HEK293 (cell line): ENCODE results near the gene BACE1.

Source experiments
- BCL11A ChIP-seq: fragments of 450-650 bp; formaldehyde crosslinking; IDR thresholded peaks from 2 replicates; pipeline ENCODE4 v1.5.1; 2016; ENCODE audit warnings: low read depth, missing biosample characterization, missing genetic modification characterization
- GLIS1 ChIP-seq: fragments of 450-650 bp; formaldehyde crosslinking; IDR thresholded peaks from 2 replicates; pipeline ENCODE4 v1.5.1; 2016; ENCODE audit warnings: missing biosample characterization, missing genetic modification characterization
- ZBTB21 ChIP-seq: fragments of 450-650 bp; formaldehyde crosslinking; IDR thresholded peaks from 2 replicates; pipeline ENCODE4 v1.5.1; 2017; ENCODE audit warnings: missing biosample characterization, missing genetic modification characterization
- ZIC2 ChIP-seq: fragments of 450-650 bp; formaldehyde crosslinking; IDR thresholded peaks from 2 replicates; pipeline ENCODE4 v1.5.1; 2016; ENCODE audit warnings: missing biosample characterization, missing genetic modification characterization
- ZNF157 ChIP-seq: fragments of 450-650 bp; formaldehyde crosslinking; IDR thresholded peaks from 2 replicates; pipeline ENCODE4 v1.5.1; 2016; ENCODE audit warnings: missing biosample characterization, missing genetic modification characterization
- ZNF292 ChIP-seq: fragments of 450-650 bp; formaldehyde crosslinking; IDR thresholded peaks from 2 replicates; pipeline ENCODE4 v1.5.1; 2016; ENCODE audit warnings: low read depth, missing biosample characterization, missing genetic modification characterization, borderline replicate concordance
- ZNF311 ChIP-seq: fragments of 450-650 bp; formaldehyde crosslinking; IDR thresholded peaks from 2 replicates; pipeline ENCODE4 v1.5.1; 2017; ENCODE audit warnings: missing biosample characterization, missing genetic modification characterization, borderline replicate concordance
- ZNF350 ChIP-seq: fragments of 450-650 bp; formaldehyde crosslinking; IDR thresholded peaks from 2 replicates; pipeline ENCODE4 v1.5.0; 2017; ENCODE audit warnings: missing biosample characterization, mild to moderate bottlenecking, missing genetic modification characterization
- ZNF366 ChIP-seq: fragments of 450-650 bp; formaldehyde crosslinking; conservative IDR thresholded peaks from 2 replicates; pipeline ENCODE4 v1.5.1; 2016; ENCODE audit warnings: missing biosample characterization, missing genetic modification characterization
- ZNF561 ChIP-seq: fragments of 450-650 bp; IDR thresholded peaks from 2 replicates; pipeline ENCODE4 v1.5.1; 2018; ENCODE audit warnings: missing biosample characterization, missing genetic modification characterization, borderline replicate concordance
- ZNF654 ChIP-seq: fragments of 450-650 bp; formaldehyde crosslinking; IDR thresholded peaks from 2 replicates; pipeline ENCODE4 v1.5.1; 2016; ENCODE audit warnings: low read depth, missing biosample characterization, missing genetic modification characterization
- ZNF658 ChIP-seq: fragments of 450-650 bp; formaldehyde crosslinking; IDR thresholded peaks from 2 replicates; pipeline ENCODE4; 2016; ENCODE audit warnings: missing biosample characterization, missing genetic modification characterization
- TF ChIP-seq, protein P1 (sequence below): fragments of 450-650 bp; formaldehyde crosslinking; IDR thresholded peaks from 2 replicates; pipeline ENCODE4 v1.5.1; 2016; ENCODE audit warnings: missing biosample characterization, missing genetic modification characterization
- TF ChIP-seq, protein P2 (sequence below): fragments of 450-650 bp; IDR thresholded peaks from 2 replicates; pipeline ENCODE4 v1.5.1; 2018; ENCODE audit warnings: missing biosample characterization, mild to moderate bottlenecking, missing genetic modification characterization
- TF ChIP-seq, protein P3 (sequence below): fragments of 450-650 bp; formaldehyde crosslinking; IDR thresholded peaks from 2 replicates; pipeline ENCODE4 v1.5.1; 2017; ENCODE audit warnings: missing biosample characterization, missing genetic modification characterization
- TF ChIP-seq, protein P4 (sequence below): sonication (generic); formaldehyde crosslinking; IDR thresholded peaks from 2 replicates; pipeline ENCODE4 v1.8.1; 2022; ENCODE audit warnings: mild to moderate bottlenecking, moderate library complexity, missing genetic modification reagents
- TF ChIP-seq, protein P5 (sequence below): fragments of 450-650 bp; formaldehyde crosslinking; IDR thresholded peaks from 2 replicates; pipeline ENCODE4 v1.5.1; 2016; ENCODE audit warnings: missing biosample characterization, missing genetic modification characterization
- TF ChIP-seq, protein P6 (sequence below): fragments of 450-650 bp; formaldehyde crosslinking; IDR thresholded peaks from 2 replicates; pipeline ENCODE4 v1.5.1; 2016; ENCODE audit warnings: missing biosample characterization, missing genetic modification characterization, borderline replicate concordance
- TF ChIP-seq, protein P7 (sequence below): fragments of 450-650 bp; formaldehyde crosslinking; IDR thresholded peaks from 2 replicates; pipeline ENCODE4 v1.5.1; 2016; ENCODE audit warnings: missing biosample characterization, missing genetic modification characterization
- TF ChIP-seq, protein P8 (sequence below): fragments of 450-650 bp; formaldehyde crosslinking; IDR thresholded peaks from 2 replicates; pipeline ENCODE4 v1.5.1; 2016; ENCODE audit warnings: missing biosample characterization, missing genetic modification characterization
- TF ChIP-seq, protein P9 (sequence below): fragments of 450-650 bp; formaldehyde crosslinking; IDR thresholded peaks from 2 replicates; pipeline ENCODE4 v1.5.1; 2016; ENCODE audit warnings: missing biosample characterization, missing genetic modification characterization

BACE1 gene

DNA sequence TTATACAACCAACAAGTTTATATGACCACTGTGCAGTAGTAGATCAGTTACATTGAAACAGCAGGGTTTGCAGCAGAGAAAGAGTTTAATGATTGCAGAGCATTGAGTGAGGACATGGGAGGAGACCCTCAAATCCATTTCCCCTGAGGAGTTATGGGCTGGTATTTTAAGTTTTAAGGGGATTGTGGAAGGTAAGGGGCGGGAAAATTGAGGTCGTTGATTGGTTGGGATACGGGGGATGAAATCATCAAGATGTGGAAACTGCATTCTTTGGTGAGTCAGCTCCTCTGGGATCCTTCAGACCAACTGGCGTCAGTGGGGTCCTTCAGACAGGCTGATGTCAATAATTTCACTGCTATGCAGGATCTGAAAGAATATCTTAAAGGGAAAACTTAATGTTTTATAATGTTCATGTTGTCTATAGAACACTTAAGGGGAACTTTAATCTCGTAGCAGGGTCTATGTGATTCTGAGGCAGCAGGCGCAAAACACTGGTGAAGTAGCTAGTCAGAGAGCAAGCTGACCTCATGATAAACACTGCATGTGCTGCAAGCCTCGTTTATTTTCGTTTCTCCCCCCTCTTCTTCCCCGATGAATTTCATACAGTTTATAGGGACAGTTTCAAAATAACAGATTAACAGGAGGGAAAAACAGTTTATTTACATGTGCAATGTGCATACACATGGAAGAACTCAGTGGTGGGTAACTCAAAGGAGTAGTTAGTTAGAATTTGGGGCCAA, 42.3 kb downstream of the BACE1 start (continued):
- TF ChIP-seq, protein P1, sequence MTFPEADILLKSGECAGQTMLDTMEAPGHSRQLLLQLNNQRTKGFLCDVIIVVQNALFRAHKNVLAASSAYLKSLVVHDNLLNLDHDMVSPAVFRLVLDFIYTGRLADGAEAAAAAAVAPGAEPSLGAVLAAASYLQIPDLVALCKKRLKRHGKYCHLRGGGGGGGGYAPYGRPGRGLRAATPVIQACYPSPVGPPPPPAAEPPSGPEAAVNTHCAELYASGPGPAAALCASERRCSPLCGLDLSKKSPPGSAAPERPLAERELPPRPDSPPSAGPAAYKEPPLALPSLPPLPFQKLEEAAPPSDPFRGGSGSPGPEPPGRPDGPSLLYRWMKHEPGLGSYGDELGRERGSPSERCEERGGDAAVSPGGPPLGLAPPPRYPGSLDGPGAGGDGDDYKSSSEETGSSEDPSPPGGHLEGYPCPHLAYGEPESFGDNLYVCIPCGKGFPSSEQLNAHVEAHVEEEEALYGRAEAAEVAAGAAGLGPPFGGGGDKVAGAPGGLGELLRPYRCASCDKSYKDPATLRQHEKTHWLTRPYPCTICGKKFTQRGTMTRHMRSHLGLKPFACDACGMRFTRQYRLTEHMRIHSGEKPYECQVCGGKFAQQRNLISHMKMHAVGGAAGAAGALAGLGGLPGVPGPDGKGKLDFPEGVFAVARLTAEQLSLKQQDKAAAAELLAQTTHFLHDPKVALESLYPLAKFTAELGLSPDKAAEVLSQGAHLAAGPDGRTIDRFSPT, result peak; percentile 89
- TF ChIP-seq ZNF561 (tag by site-specific recombination), result no peak
- no peak for TF ChIP-seq ZIC2
- no peak for TF ChIP-seq GLIS1 (tag by site-specific recombination)
- TF ChIP-seq, protein P2, sequence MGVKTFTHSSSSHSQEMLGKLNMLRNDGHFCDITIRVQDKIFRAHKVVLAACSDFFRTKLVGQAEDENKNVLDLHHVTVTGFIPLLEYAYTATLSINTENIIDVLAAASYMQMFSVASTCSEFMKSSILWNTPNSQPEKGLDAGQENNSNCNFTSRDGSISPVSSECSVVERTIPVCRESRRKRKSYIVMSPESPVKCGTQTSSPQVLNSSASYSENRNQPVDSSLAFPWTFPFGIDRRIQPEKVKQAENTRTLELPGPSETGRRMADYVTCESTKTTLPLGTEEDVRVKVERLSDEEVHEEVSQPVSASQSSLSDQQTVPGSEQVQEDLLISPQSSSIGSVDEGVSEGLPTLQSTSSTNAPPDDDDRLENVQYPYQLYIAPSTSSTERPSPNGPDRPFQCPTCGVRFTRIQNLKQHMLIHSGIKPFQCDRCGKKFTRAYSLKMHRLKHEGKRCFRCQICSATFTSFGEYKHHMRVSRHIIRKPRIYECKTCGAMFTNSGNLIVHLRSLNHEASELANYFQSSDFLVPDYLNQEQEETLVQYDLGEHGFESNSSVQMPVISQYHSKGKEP, result no peak
- TF ChIP-seq, protein P3, sequence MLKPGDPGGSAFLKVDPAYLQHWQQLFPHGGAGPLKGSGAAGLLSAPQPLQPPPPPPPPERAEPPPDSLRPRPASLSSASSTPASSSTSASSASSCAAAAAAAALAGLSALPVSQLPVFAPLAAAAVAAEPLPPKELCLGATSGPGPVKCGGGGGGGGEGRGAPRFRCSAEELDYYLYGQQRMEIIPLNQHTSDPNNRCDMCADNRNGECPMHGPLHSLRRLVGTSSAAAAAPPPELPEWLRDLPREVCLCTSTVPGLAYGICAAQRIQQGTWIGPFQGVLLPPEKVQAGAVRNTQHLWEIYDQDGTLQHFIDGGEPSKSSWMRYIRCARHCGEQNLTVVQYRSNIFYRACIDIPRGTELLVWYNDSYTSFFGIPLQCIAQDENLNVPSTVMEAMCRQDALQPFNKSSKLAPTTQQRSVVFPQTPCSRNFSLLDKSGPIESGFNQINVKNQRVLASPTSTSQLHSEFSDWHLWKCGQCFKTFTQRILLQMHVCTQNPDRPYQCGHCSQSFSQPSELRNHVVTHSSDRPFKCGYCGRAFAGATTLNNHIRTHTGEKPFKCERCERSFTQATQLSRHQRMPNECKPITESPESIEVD (tag by site-specific recombination), result 0 out of 2 replicates have a peak, but pooled peaks have one; percentile 33
- TF ChIP-seq, protein P4, sequence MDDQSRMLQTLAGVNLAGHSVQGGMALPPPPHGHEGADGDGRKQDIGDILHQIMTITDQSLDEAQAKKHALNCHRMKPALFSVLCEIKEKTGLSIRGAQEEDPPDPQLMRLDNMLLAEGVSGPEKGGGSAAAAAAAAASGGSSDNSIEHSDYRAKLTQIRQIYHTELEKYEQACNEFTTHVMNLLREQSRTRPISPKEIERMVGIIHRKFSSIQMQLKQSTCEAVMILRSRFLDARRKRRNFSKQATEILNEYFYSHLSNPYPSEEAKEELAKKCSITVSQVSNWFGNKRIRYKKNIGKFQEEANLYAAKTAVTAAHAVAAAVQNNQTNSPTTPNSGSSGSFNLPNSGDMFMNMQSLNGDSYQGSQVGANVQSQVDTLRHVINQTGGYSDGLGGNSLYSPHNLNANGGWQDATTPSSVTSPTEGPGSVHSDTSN (CRISPR knock-in tag), result no peak
- no peak for TF ChIP-seq BCL11A (tag by site-specific recombination)
- TF ChIP-seq, protein P5, sequence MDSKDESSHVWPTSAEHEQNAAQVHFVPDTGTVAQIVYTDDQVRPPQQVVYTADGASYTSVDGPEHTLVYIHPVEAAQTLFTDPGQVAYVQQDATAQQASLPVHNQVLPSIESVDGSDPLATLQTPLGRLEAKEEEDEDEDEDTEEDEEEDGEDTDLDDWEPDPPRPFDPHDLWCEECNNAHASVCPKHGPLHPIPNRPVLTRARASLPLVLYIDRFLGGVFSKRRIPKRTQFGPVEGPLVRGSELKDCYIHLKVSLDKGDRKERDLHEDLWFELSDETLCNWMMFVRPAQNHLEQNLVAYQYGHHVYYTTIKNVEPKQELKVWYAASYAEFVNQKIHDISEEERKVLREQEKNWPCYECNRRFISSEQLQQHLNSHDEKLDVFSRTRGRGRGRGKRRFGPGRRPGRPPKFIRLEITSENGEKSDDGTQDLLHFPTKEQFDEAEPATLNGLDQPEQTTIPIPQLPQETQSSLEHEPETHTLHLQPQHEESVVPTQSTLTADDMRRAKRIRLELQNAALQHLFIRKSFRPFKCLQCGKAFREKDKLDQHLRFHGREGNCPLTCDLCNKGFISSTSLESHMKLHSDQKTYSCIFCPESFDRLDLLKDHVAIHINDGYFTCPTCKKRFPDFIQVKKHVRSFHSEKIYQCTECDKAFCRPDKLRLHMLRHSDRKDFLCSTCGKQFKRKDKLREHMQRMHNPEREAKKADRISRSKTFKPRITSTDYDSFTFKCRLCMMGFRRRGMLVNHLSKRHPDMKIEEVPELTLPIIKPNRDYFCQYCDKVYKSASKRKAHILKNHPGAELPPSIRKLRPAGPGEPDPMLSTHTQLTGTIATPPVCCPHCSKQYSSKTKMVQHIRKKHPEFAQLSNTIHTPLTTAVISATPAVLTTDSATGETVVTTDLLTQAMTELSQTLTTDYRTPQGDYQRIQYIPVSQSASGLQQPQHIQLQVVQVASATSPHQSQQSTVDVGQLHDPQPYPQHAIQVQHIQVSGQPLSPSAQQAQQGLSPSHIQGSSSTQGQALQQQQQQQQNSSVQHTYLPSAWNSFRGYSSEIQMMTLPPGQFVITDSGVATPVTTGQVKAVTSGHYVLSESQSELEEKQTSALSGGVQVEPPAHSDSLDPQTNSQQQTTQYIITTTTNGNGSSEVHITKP (tag by site-specific recombination), result 0 out of 2 replicates have a peak, but pooled peaks have one; percentile 20
- TF ChIP-seq, protein P6, sequence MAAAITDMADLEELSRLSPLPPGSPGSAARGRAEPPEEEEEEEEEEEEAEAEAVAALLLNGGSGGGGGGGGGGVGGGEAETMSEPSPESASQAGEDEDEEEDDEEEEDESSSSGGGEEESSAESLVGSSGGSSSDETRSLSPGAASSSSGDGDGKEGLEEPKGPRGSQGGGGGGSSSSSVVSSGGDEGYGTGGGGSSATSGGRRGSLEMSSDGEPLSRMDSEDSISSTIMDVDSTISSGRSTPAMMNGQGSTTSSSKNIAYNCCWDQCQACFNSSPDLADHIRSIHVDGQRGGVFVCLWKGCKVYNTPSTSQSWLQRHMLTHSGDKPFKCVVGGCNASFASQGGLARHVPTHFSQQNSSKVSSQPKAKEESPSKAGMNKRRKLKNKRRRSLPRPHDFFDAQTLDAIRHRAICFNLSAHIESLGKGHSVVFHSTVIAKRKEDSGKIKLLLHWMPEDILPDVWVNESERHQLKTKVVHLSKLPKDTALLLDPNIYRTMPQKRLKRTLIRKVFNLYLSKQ, result no peak
- TF ChIP-seq ZNF658 (tag by site-specific recombination), result no peak
- TF ChIP-seq, protein P7, sequence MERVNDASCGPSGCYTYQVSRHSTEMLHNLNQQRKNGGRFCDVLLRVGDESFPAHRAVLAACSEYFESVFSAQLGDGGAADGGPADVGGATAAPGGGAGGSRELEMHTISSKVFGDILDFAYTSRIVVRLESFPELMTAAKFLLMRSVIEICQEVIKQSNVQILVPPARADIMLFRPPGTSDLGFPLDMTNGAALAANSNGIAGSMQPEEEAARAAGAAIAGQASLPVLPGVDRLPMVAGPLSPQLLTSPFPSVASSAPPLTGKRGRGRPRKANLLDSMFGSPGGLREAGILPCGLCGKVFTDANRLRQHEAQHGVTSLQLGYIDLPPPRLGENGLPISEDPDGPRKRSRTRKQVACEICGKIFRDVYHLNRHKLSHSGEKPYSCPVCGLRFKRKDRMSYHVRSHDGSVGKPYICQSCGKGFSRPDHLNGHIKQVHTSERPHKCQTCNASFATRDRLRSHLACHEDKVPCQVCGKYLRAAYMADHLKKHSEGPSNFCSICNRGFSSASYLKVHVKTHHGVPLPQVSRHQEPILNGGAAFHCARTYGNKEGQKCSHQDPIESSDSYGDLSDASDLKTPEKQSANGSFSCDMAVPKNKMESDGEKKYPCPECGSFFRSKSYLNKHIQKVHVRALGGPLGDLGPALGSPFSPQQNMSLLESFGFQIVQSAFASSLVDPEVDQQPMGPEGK (tag by site-specific recombination), result 0 out of 2 replicates have a peak, but pooled peaks have one; percentile 18
- TF ChIP-seq, protein P8, sequence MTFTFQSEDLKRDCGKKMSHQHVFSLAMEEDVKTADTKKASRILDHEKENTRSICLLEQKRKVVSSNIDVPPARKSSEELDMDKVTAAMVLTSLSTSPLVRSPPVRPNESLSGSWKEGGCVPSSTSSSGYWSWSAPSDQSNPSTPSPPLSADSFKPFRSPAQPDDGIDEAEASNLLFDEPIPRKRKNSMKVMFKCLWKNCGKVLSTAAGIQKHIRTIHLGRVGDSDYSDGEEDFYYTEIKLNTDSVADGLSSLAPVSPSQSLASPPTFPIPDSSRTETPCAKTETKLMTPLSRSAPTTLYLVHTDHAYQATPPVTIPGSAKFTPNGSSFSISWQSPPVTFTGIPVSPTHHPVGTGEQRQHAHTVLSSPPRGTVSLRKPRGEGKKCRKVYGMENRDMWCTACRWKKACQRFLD (tag by site-specific recombination), result no peak
- TF ChIP-seq ZNF350 (tag by site-specific recombination), result no peak
- 0 out of 2 replicates have a peak, but pooled peaks have one; percentile 14 for TF ChIP-seq ZNF366 (tag by site-specific recombination)
- TF ChIP-seq, protein P9, sequence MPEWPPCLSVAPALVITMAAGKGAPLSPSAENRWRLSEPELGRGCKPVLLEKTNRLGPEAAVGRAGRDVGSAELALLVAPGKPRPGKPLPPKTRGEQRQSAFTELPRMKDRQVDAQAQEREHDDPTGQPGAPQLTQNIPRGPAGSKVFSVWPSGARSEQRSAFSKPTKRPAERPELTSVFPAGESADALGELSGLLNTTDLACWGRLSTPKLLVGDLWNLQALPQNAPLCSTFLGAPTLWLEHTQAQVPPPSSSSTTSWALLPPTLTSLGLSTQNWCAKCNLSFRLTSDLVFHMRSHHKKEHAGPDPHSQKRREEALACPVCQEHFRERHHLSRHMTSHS (tag by site-specific recombination), result no peak
- no peak for TF ChIP-seq ZNF311 (tag by site-specific recombination)
- TF ChIP-seq ZNF157 (tag by site-specific recombination), result no peak
- no peak for TF ChIP-seq ZNF292 (tag by site-specific recombination)
- TF ChIP-seq ZBTB21 (tag by site-specific recombination), result peak; percentile 76
- no peak for TF ChIP-seq ZNF654 (tag by site-specific recombination)
